Suprapubic skin (tissue), 4 donors: ENCODE results near the gene PABPN1L.

ENCODE experiments used
- CTCF ChIP-seq, 2 donors: fragments of 200-600 bp in 1 of 2; fragments of 450-650 bp in 1 of 2; sonication (generic) in 1 of 2; IDR thresholded peaks; one replicate each; pipeline ENCODE4 v1.5.1; 2016 to 2019; ENCODE audit warnings: antibody characterized with exemption in 2 of 2, mild to moderate bottlenecking in 1 of 2, moderate library complexity in 1 of 2
- EP300 ChIP-seq: sonication (generic); formaldehyde crosslinking; IDR thresholded peaks from one replicate; pipeline ENCODE4 v1.6.1; 2017; ENCODE audit warnings: antibody characterized with exemption
- POLR2A ChIP-seq, 2 donors: fragments of 450-650 bp; IDR thresholded peaks; one replicate each; pipeline ENCODE4 v1.6.1; 2017; ENCODE audit warnings: antibody characterized with exemption in 2 of 2, mild to moderate bottlenecking in 2 of 2, moderate library complexity in 2 of 2
- POLR2AphosphoS5 ChIP-seq, 3 donors: sonication (generic); formaldehyde crosslinking; IDR thresholded peaks; one replicate each; pipeline ENCODE4 v1.6.1; 2017; ENCODE audit warnings: antibody characterized with exemption in 3 of 3

GRCh38 chr16:88838566-88838965 lies 27.9 kb downstream of the PABPN1L start:
- TF ChIP-seq POLR2AphosphoS5 (IDR thresholded peaks at IDR 0.05) (no peak), CTCF (IDR thresholded peaks at IDR 0.05) (no peak), POLR2A (IDR thresholded peaks at IDR 0.05) (no peak), EP300 (no peak)
